GM12878 (cell line): ENCODE measurements around the gene ISL2. TPM values are rescaled to one million over a fixed set of nuclear protein-coding genes. Genes with fewer than 3 reads are reported as not detected.
"Not testable (repeated sequence)": the region's sequence is repeated elsewhere in the genome, so short reads cannot be mapped to it uniquely, and the experiment has no call there.

Source experiments
- ATAC-seq: fragments of 200-7000 bp; cut with Tn5 transposase; 3 replicates; pipeline ENCODE4 v1.9.1; 2020; ENCODE audit warnings: mild to moderate bottlenecking, moderate library complexity
- BruUV-seq: library from RNA; stranded (reverse); fragments of 400-500 nt; replicated peaks from 2 replicates; lab custom pipeline; 2021; lab: Mats Ljungman, UMichigan
- CTCF ChIA-PET: fragments of 300-600 bp; sonication (Branson Sonifier 250); formaldehyde crosslinking; extraction: SDS; loops from one replicate; lab custom pipeline; 2021; ENCODE audit warnings: inconsistent platforms; lab: Yijun Ruan, JAX
- POLR2A ChIA-PET: fragments of 350-600 bp; formaldehyde crosslinking; extraction: SDS; loops from one replicate; lab custom pipeline; 2021; ENCODE audit warnings: inconsistent platforms; lab: Charles Lee
- RAD21 ChIA-PET: fragments of 300-600 bp; sonication (Branson Sonifier 250); formaldehyde crosslinking; loops from one replicate; lab custom pipeline; 2023; ENCODE audit warnings: antibody characterized with exemption; ENCODE audit not compliant: unreplicated experiment; lab: Charles Lee
- SMC1A ChIA-PET: fragments of 300-600 bp; sonication (Branson Sonifier 250); formaldehyde crosslinking; loops from one replicate; lab custom pipeline; 2023; ENCODE audit not compliant: unreplicated experiment, uncharacterized antibody; lab: Charles Lee
- DNase-seq: peaks from one replicate; pipeline ENCODE4 v3.0.0-alpha.2; 2011; ENCODE audit warnings: low read depth, low spot score
- FAIRE-seq: peaks from 3 replicates; lab custom pipeline; 2011; peaks lifted over from hg19 to GRCh38; lab: Jason Lieb, UNC
- H2AFZ ChIP-seq: 2 replicates; pipeline ENCODE4 v1.6.0; 2011; ENCODE audit warnings: low read depth, low read length, control low read depth; ENCODE audit not compliant: control insufficient read depth
- H3K27ac ChIP-seq: 2 replicates; pipeline ENCODE4 v1.5.1; 2011; ENCODE audit warnings: control low read depth; ENCODE audit not compliant: control insufficient read depth, insufficient read depth
- H3K27me3 ChIP-seq, 2 experiments: replicated peaks in 1 of 2; 2 replicates each; pipeline versions ENCODE4 v1.6.0 to v1.6.1; 2011; ENCODE audit warnings: low read length in 1 of 2; ENCODE audit not compliant: control insufficient read depth in 2 of 2, insufficient read depth in 2 of 2
- H3K36me3 ChIP-seq, 2 experiments: 2 replicates each; pipeline ENCODE4 v1.5.1; 2011; ENCODE audit warnings: low read length in 1 of 2; ENCODE audit not compliant: control insufficient read depth in 2 of 2, insufficient read depth in 2 of 2
- H3K4me1 ChIP-seq: 2 replicates; pipeline ENCODE4 v1.6.1; 2011; ENCODE audit warnings: mild to moderate bottlenecking, low read length, moderate library complexity, mixed read lengths; ENCODE audit not compliant: control insufficient read depth, insufficient read depth
- H3K4me2 ChIP-seq: 2 replicates; pipeline ENCODE4 v1.6.0; 2011; ENCODE audit warnings: control low read depth; ENCODE audit not compliant: control insufficient read depth, insufficient read depth
- H3K4me3 ChIP-seq: fragments of 200-600 bp; sonication (generic); 2 replicates; pipeline ENCODE4 v1.5.1; 2016
- H3K79me2 ChIP-seq: 2 replicates; pipeline ENCODE4 v1.6.0; 2011; ENCODE audit warnings: low read length; ENCODE audit not compliant: control insufficient read depth, insufficient read depth
- H3K9ac ChIP-seq: 2 replicates; pipeline ENCODE4 v1.8.0; 2011; ENCODE audit warnings: low read length, control low read depth, mixed read lengths; ENCODE audit not compliant: control insufficient read depth, insufficient read depth
- H3K9me3 ChIP-seq: replicated peaks from 3 replicates; pipeline ENCODE4 v1.5.1; 2011; ENCODE audit warnings: mild to moderate bottlenecking, low read length; ENCODE audit not compliant: control insufficient read depth, insufficient read depth
- H4K20me1 ChIP-seq: 2 replicates; pipeline ENCODE4 v1.6.0; 2011; ENCODE audit not compliant: control insufficient read depth, insufficient read depth
- BACH1 ChIP-seq: fragments of 450-650 bp; IDR thresholded peaks from 2 replicates; pipeline ENCODE4 v1.6.1; 2017; ENCODE audit warnings: mild to moderate bottlenecking, borderline replicate concordance
- BHLHE40 ChIP-seq, 2 experiments: fragments of 450-650 bp in 1 of 2; IDR thresholded peaks; 2 replicates each; pipeline ENCODE4 v1.6.1; 2011 to 2017; ENCODE audit warnings: low read depth in 2 of 2, borderline replicate concordance in 1 of 2, improper control_type of control experiment in 1 of 2, low read length in 1 of 2, mild to moderate bottlenecking in 1 of 2
- CREB1 ChIP-seq: IDR thresholded peaks from 2 replicates; pipeline ENCODE4 v1.6.1; 2012; ENCODE audit warnings: low read depth, mild to moderate bottlenecking, inconsistent platforms
- ETV6 ChIP-seq, 2 experiments: fragments of 450-650 bp in 1 of 2; IDR thresholded peaks in 1 of 2; conservative IDR thresholded peaks in 1 of 2; 2 replicates each; pipeline ENCODE4 v1.6.1; 2014; ENCODE audit warnings: antibody characterized with exemption in 1 of 2, borderline replicate concordance in 1 of 2, low read depth in 1 of 2, mild to moderate bottlenecking in 1 of 2, moderate library complexity in 1 of 2
- IRF5 ChIP-seq: fragments of 450-650 bp; IDR thresholded peaks from 2 replicates; pipeline ENCODE4 v1.6.1; 2017; ENCODE audit warnings: borderline replicate concordance
- NR2C2 ChIP-seq: IDR thresholded peaks from 2 replicates; pipeline ENCODE4 v1.6.1; 2011; ENCODE audit warnings: borderline replicate concordance, low read depth; ENCODE audit not compliant: control insufficient read depth, insufficient read length
- SIN3A ChIP-seq: IDR thresholded peaks from 2 replicates; pipeline ENCODE4 v1.6.1; 2012; ENCODE audit warnings: low read depth, low read length, improper control_type of control experiment
- WRNIP1 ChIP-seq: IDR thresholded peaks from 2 replicates; pipeline ENCODE4 v1.6.1; 2011; ENCODE audit warnings: low read depth, low read length, improper control_type of control experiment, borderline replicate concordance
- ZNF622 ChIP-seq: fragments of 450-650 bp; IDR thresholded peaks from 2 replicates; pipeline ENCODE4 v1.6.1; 2017; ENCODE audit warnings: mild to moderate bottlenecking, inconsistent platforms
- WGBS: methylation state at CpG from one replicate; pipeline ENCODE4 v1.1.6; 2016; ENCODE audit warnings: low lambda C conversion rate; ENCODE audit not compliant: insufficient replicate concordance, insufficient coverage; ENCODE audit errors: missing lambda C conversion rate; 5-methylcytosine and 5-hydroxymethylcytosine counted together
- in situ Hi-C: fragments of 300-500 bp; cut with MboI; formaldehyde crosslinking; loops from 9 replicates; pipeline ENCODE4 v1.14.3; 2018; ENCODE audit warnings: mixed read lengths
- intact Hi-C: fragments of 100-400 bp; cut with micrococcal nuclease; formaldehyde crosslinking; loops from one replicate; pipeline ENCODE4 v1.14.2; 2022; ENCODE audit not compliant: unreplicated experiment
- polyA plus RNA-seq, 11 experiments: library from polyadenylated mRNA; depleted of rRNA in 4 of 11; unstranded in 6 of 11; stranded (reverse) in 5 of 11; fragments of >200 nt; fragmentation: Nextera tagmentation in 4 of 11; fragmentation: Illumina TruSeq in 1 of 11; extraction: Ambion mirVana in 4 of 11; extraction: Trizol in 1 of 11; gene quantifications; 1 replicate in 1 of 11; 2 replicates in 10 of 11; pipeline versions ENCODE4 v1.2.1 to v1.2.3, GENCODE V29; 2011 to 2016; ENCODE audit warnings: inconsistent platforms in 2 of 11, missing spikeins in 2 of 11, low read depth in 1 of 11
- total RNA-seq, 4 experiments: library from RNA; depleted of rRNA in 3 of 4; stranded (reverse); fragments of >200 nt in 3 of 4; fragmentation: Illumina TruSeq in 1 of 4; extraction: Trizol in 1 of 4; gene quantifications; 2 replicates each; pipeline versions ENCODE4 v1.2.1 to v1.2.3, GENCODE V29; 2013 to 2021
- TF ChIP-seq, protein P1 (sequence below): fragments of 450-650 bp; IDR thresholded peaks from 2 replicates; pipeline ENCODE4 v1.6.1; 2017; ENCODE audit warnings: mild to moderate bottlenecking, moderate library complexity

The ISL2 gene
- total and polyA plus RNA-seq, 10 of the 15 experiments (the other 5 are each of a cell fraction or from before 2014, with no cell fraction given) = 0.05 to 0.26 (median 0.08) TPM; not detected in 7

GRCh38 chr15:76296849-76297248 is 39.7 kb upstream of the ISL2 start:
- FAIRE-seq (no peak), ATAC-seq (no peak)
- Histone ChIP-seq H3K79me2 (peaks cover 63% of the 10 kb centered on the region), H3K4me2 (no peak overlapping the region), H3K36me3 (peaks cover 0 to 5% of the 10 kb centered on the region in 2 experiments; a peak in 1 of 4 replicates), H4K20me1 (peaks cover 3% of the 10 kb centered on the region; the same call in 1 of the 2 replicates), H3K9me3 (no peaks in the 10 kb centered on the region), H3K4me3 (no peak overlapping the region), H3K27ac (no peak overlapping the region), H3K27me3 (no peaks in the 10 kb centered on the region), H2AFZ (no peak overlapping the region)
- intact Hi-C loops = no loop called here
- BruUV-seq = no TSS peak
- ChIA-PET SMC1A (interaction anchor here (1.3 to 2.6 kb wide), 3 partner anchors 8 to 57 kb away, joined by 3 to 12 read pairs (median 10); no protein-coding TSS in a partner anchor), CTCF (interaction anchor here (1.0 to 1.4 kb wide), 2 partner anchors 21 to 27 kb away, joined by 3 read pairs; no protein-coding TSS in a partner anchor), POLR2A (no interaction called here)
- in situ Hi-C loops = no loop called here
- TF ChIP-seq ZNF622 (no peak), IRF5 (no peak), BACH1 (no peak), SIN3A (no peak), NR2C2 (no peak), ETV6 (conservative IDR thresholded peaks at IDR 0.05 in 1 of 2, IDR thresholded peaks at IDR 0.05 in 1 of 2; ENCODE audit: borderline replicate concordance in 1 of 2, low read depth in 1 of 2) (no peak), BHLHE40 (IDR thresholded peaks at IDR 0.05; ENCODE audit: borderline replicate concordance in 1 of 2, low read depth in 2 of 2, low read length in 1 of 2) (no peak), CREB1 (no peak), WRNIP1 (no peak)
- TF ChIP-seq, protein P1, sequence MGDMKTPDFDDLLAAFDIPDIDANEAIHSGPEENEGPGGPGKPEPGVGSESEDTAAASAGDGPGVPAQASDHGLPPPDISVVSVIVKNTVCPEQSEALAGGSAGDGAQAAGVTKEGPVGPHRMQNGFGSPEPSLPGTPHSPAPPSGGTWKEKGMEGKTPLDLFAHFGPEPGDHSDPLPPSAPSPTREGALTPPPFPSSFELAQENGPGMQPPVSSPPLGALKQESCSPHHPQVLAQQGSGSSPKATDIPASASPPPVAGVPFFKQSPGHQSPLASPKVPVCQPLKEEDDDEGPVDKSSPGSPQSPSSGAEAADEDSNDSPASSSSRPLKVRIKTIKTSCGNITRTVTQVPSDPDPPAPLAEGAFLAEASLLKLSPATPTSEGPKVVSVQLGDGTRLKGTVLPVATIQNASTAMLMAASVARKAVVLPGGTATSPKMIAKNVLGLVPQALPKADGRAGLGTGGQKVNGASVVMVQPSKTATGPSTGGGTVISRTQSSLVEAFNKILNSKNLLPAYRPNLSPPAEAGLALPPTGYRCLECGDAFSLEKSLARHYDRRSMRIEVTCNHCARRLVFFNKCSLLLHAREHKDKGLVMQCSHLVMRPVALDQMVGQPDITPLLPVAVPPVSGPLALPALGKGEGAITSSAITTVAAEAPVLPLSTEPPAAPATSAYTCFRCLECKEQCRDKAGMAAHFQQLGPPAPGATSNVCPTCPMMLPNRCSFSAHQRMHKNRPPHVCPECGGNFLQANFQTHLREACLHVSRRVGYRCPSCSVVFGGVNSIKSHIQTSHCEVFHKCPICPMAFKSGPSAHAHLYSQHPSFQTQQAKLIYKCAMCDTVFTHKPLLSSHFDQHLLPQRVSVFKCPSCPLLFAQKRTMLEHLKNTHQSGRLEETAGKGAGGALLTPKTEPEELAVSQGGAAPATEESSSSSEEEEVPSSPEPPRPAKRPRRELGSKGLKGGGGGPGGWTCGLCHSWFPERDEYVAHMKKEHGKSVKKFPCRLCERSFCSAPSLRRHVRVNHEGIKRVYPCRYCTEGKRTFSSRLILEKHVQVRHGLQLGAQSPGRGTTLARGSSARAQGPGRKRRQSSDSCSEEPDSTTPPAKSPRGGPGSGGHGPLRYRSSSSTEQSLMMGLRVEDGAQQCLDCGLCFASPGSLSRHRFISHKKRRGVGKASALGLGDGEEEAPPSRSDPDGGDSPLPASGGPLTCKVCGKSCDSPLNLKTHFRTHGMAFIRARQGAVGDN = no peak
- TF ChIP-seq, all 136 proteins: peak for 0
- 100% methylated on average over 1 of the region's 1 CpG for WGBS
- no peak for DNase-seq
- Histone ChIP-seq H3K9ac (no peak overlapping the region), H3K4me1 (peaks cover 6% of the 10 kb centered on the region)
- RAD21 ChIA-PET = interaction anchor here (1.5 to 1.9 kb wide), 2 partner anchors 10 to 11 kb away, joined by 4 to 7 read pairs; no protein-coding TSS in a partner anchor

- H3K9ac ChIP-seq, FAIRE-seq, ATAC-seq, POLR2A ChIA-PET, H2AFZ ChIP-seq, in situ Hi-C loops, H3K4me2 ChIP-seq, H3K4me3 ChIP-seq, DNase-seq, H3K36me3 ChIP-seq, BruUV-seq, H3K9me3 ChIP-seq, H4K20me1 ChIP-seq, H3K27me3 ChIP-seq, H3K4me1 ChIP-seq, H3K27ac ChIP-seq, intact Hi-C loops: not testable (repeated sequence)
- ChIA-PET CTCF (interaction anchor here (0.7 to 1.4 kb wide), 3 partner anchors 9 to 26 kb away, joined by 3 read pairs; no protein-coding TSS in a partner anchor), SMC1A (interaction anchor here (0.8 to 2.6 kb wide), 5 partner anchors 9 to 14 kb away, joined by 3 to 12 read pairs (median 4); partner anchors contain the start of gene ETFA), RAD21 (interaction anchor here (1.5 to 1.9 kb wide), 2 partner anchors 9 to 12 kb away, joined by 4 to 7 read pairs; no protein-coding TSS in a partner anchor)
- 98% methylated on average over 4 of the region's 4 CpGs for WGBS
- H3K79me2 ChIP-seq = peaks cover 72% of the 10 kb centered on the region
Observed at GRCh38 chr15:76297951-76298350, 38.6 kb upstream of the ISL2 start.
